ENCODE data around the gene CMTM8.

- no peak for TF ChIP-seq CTCF (IDR thresholded peaks at IDR 0.05; ENCODE audit: control extremely low read depth in 1 of 3, insufficient read depth in 1 of 3, low read depth in 1 of 3, low read length in 3 of 3)
- TF ChIP-seq POLR2AphosphoS5 (IDR thresholded peaks at IDR 0.05; ENCODE audit: low read depth, low read length) = no peak
- no peak for TF ChIP-seq SP1 (IDR thresholded peaks at IDR 0.05; ENCODE audit: low read depth, low read length)
- no peak for TF ChIP-seq TBP (IDR thresholded peaks at IDR 0.05; ENCODE audit: low read depth, low read length)
- TF ChIP-seq JUND (IDR thresholded peaks at IDR 0.05; ENCODE audit: low read length) = no peak
- no peak for TF ChIP-seq EP300 (IDR thresholded peaks at IDR 0.05; ENCODE audit: borderline replicate concordance in 1 of 2, low read depth in 2 of 2, low read length in 2 of 2)
- TF ChIP-seq CEBPB (IDR thresholded peaks at IDR 0.05; ENCODE audit: low read depth, low read length) = no peak
- TF ChIP-seq EZH2 (IDR thresholded peaks at IDR 0.05; ENCODE audit: low read depth, low read length, severe bottlenecking) = no peak
- no peak for TF ChIP-seq BACH1 (IDR thresholded peaks at IDR 0.05; ENCODE audit: low read length)
- no peak for TF ChIP-seq POLR2A (IDR thresholded peaks at IDR 0.05; ENCODE audit: control extremely low read depth in 1 of 2, low read depth in 2 of 2, low read length in 2 of 2)
- no peak for TF ChIP-seq TAF1 (IDR thresholded peaks at IDR 0.05; ENCODE audit: low read depth, low read length)
Measured at GRCh38 chr3:32320080-32320479, 81.6 kb downstream of the CMTM8 start.
